RWPE2 (cell line): ENCODE results near the gene EFCAB11.
"Not testable (repeated sequence)": the region's sequence is repeated elsewhere in the genome, so short reads cannot be mapped to it uniquely, and the experiment has no call there.

Source experiments
- ATAC-seq: fragments of 200-7000 bp; cut with Tn5 transposase; 3 replicates; pipeline ENCODE4 v1.9.1; 2021; ENCODE audit warnings: low read depth
- DNase-seq: peaks from one replicate; pipeline ENCODE4 v3.0.0-alpha.2; 2020; ENCODE audit warnings: low spot score
- H3K27ac ChIP-seq: fragments of 450-650 bp; 2 replicates; pipeline ENCODE4 v1.5.1; 2017; ENCODE audit warnings: mild to moderate bottlenecking; ENCODE audit not compliant: poor library complexity, severe bottlenecking
- H3K27me3 ChIP-seq: fragments of 250-450 bp; sonication (Bioruptor Pico); 2 replicates; pipeline ENCODE4 v1.5.1; 2021; ENCODE audit warnings: mild to moderate bottlenecking, moderate library complexity; ENCODE audit not compliant: insufficient read depth, poor library complexity, severe bottlenecking
- H3K36me3 ChIP-seq: fragments of 250-450 bp; sonication (Bioruptor Pico); 2 replicates; pipeline ENCODE4 v1.5.1; 2020; ENCODE audit warnings: low read depth, mild to moderate bottlenecking, moderate library complexity
- H3K4me1 ChIP-seq: fragments of 250-450 bp; sonication (Bioruptor Pico); 2 replicates; pipeline ENCODE4 v1.5.1; 2021; ENCODE audit warnings: mild to moderate bottlenecking, moderate library complexity; ENCODE audit not compliant: insufficient read depth, poor library complexity, severe bottlenecking
- H3K4me3 ChIP-seq: fragments of 250-450 bp; sonication (Bioruptor Pico); 2 replicates; pipeline ENCODE4 v1.5.1; 2021; ENCODE audit warnings: mild to moderate bottlenecking, moderate library complexity; ENCODE audit not compliant: severe bottlenecking
- H3K9me3 ChIP-seq: fragments of 250-450 bp; sonication (Bioruptor Pico); 2 replicates; pipeline ENCODE4 v1.5.1; 2021; ENCODE audit warnings: mild to moderate bottlenecking, moderate library complexity; ENCODE audit not compliant: severe bottlenecking
- TF ChIP-seq, protein P1 (sequence below): fragments of 450-650 bp; IDR thresholded peaks from one replicate; pipeline ENCODE4 v1.5.1; 2017; ENCODE audit warnings: mild to moderate bottlenecking, moderate library complexity; ENCODE audit not compliant: poor library complexity, severe bottlenecking

The EFCAB11 gene

DNA sequence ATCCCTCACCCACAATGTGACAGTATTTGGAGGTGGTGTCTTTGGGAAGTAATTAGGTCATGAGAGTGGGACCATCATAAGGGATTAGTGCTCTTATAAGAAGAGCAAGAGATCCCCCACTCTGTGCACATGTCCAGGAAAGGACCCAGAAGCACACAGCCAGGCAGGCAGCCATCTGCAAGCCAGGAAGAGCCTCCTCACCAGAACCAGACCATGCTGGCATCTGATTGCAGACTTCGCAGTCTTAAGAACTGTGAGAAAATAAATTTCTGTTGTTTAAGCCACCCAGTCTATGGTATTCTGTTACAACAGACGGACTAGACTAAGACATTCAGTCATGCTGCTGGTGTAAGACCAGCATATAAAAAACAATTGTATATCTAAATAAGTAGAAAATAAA, 69.8 kb downstream of the EFCAB11 start:
- ATAC-seq (no peak), DNase-seq (no peak)
- Histone ChIP-seq H3K4me1 (no peaks in the 10 kb centered on the region), H3K27me3 (no peaks in the 10 kb centered on the region), H3K36me3 (no peaks in the 10 kb centered on the region), H3K27ac (no peak overlapping the region), H3K4me3 (no peak overlapping the region), H3K9me3 (no peaks in the 10 kb centered on the region)
- TF ChIP-seq, protein P1, sequence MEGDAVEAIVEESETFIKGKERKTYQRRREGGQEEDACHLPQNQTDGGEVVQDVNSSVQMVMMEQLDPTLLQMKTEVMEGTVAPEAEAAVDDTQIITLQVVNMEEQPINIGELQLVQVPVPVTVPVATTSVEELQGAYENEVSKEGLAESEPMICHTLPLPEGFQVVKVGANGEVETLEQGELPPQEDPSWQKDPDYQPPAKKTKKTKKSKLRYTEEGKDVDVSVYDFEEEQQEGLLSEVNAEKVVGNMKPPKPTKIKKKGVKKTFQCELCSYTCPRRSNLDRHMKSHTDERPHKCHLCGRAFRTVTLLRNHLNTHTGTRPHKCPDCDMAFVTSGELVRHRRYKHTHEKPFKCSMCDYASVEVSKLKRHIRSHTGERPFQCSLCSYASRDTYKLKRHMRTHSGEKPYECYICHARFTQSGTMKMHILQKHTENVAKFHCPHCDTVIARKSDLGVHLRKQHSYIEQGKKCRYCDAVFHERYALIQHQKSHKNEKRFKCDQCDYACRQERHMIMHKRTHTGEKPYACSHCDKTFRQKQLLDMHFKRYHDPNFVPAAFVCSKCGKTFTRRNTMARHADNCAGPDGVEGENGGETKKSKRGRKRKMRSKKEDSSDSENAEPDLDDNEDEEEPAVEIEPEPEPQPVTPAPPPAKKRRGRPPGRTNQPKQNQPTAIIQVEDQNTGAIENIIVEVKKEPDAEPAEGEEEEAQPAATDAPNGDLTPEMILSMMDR, result no peak

DNA sequence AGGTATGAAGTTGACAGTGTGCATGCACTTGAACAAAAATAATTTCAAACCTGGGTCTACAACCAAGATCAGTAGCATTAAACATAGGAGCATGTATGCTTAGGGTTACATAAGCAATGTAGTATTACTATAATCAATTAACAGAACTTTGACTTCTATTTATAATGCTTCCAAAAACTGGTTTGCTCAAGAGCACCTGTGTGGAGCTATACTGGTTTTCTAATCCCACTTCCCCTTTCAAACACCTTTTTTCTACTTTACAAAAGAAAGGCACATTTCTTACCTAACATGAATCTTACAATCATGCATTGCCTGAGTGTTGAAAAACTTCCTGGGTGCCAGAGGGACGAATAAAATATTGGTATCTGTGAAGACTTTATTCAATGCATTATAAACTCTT, 72.7 kb downstream of the EFCAB11 start:
- TF ChIP-seq, protein P1, result no peak
- Histone ChIP-seq H3K27ac (no peak overlapping the region), H3K36me3 (no peaks in the 10 kb centered on the region), H3K9me3 (no peaks in the 10 kb centered on the region), H3K4me1 (no peaks in the 10 kb centered on the region), H3K4me3 (no peak overlapping the region), H3K27me3 (no peaks in the 10 kb centered on the region)
- ATAC-seq (no peak), DNase-seq (no peak)

DNA sequence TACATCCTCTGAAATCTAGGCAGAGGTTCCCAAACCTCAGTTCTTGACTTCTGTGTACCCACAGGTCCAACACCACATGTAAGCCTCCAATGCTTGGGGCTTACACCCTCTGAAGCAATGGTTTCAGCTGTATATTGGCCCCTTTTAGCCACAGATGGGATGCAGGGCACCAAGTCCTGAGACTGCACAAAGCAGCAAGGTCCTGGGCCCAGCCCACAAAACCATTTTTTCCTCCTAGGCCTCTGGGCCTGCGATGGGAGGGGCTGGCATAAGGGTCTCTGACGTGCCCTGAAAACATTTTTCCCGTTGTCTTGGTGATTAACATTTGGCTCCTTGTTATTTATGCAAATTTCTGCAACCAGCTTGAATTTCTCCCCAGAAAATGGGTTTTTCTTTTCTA, 80.4 kb downstream of the EFCAB11 start:
- not testable (repeated sequence) for H3K9me3 ChIP-seq, H3K27me3 ChIP-seq, DNase-seq, H3K36me3 ChIP-seq, H3K4me1 ChIP-seq, ATAC-seq, H3K4me3 ChIP-seq, H3K27ac ChIP-seq

DNA sequence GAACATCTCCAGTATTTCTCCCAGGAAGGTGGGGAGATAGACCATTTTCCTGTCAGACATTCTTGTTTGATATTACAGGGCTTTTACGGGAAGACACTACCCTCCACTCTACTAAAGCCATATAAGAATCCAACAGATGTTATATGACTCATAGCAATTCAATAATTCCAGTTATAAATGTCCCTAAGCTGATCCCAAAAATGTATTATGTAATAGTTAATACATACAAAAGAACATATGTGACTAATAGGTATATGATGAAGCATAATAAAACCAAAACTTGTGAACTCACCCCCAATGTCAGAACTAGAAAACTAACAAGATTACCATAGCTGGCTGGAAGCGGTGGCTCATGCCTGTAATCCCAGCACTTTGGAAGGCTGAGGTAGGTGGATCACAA, 84.2 kb downstream of the EFCAB11 start:
- peak; percentile 71 for ATAC-seq
- H3K27ac ChIP-seq, result peak overlapping the region; percentile 37
- TF ChIP-seq, protein P1, result no peak

DNA sequence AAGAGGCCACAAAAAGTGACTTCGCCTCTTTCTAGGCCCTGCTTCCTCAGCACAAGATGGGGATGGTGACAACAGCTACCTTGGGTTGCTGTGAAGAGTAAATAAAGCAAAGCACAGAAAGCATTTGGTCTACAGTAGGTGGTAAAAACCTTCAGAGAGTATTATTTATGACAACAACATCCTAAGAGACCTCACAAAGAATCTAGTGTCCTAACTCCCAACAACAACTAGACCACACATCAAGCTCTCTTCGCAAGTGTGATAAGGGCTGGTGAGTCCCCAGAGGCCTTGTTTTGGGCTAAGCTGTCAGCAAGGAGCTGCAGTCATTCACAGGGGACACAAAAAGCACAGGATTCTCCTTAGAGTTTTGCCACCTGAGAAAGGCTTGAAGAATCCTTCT, 84.9 kb downstream of the EFCAB11 start:
- Histone ChIP-seq H3K36me3 (no peaks in the 10 kb centered on the region), H3K4me1 (peaks cover 18% of the 10 kb centered on the region), H3K9me3 (peaks cover 9% of the 10 kb centered on the region), H3K27ac (peak overlapping the region; percentile 37), H3K27me3 (no peaks in the 10 kb centered on the region), H3K4me3 (no peak overlapping the region)
- DNase-seq (no peak), ATAC-seq (no peak)
- TF ChIP-seq, protein P1, result no peak

More for the DNA sequence above, 84.2 kb downstream of the EFCAB11 start:
- peaks cover 9% of the 10 kb centered on the region for H3K9me3 ChIP-seq
- DNase-seq, result no peak
- no peak overlapping the region for H3K4me3 ChIP-seq
- no peaks in the 10 kb centered on the region for H3K27me3 ChIP-seq
- no peaks in the 10 kb centered on the region for H3K36me3 ChIP-seq
- H3K4me1 ChIP-seq, result peaks cover 18% of the 10 kb centered on the region
